Bronchial smooth muscle cell (primary cell): ENCODE measurements around the gene NFYA. TPM values are rescaled to one million over a fixed set of nuclear protein-coding genes. Genes with fewer than 3 reads are reported as not detected.

Experiments
- total RNA-seq: library from RNA; depleted of rRNA; stranded (reverse); fragments of >200 nt; gene quantifications from 2 replicates; pipeline ENCODE4 v1.2.1, GENCODE V29; 2014

NFYA gene
- 11.2 and 13.2 TPM in 2 replicates for total RNA-seq

DNA sequence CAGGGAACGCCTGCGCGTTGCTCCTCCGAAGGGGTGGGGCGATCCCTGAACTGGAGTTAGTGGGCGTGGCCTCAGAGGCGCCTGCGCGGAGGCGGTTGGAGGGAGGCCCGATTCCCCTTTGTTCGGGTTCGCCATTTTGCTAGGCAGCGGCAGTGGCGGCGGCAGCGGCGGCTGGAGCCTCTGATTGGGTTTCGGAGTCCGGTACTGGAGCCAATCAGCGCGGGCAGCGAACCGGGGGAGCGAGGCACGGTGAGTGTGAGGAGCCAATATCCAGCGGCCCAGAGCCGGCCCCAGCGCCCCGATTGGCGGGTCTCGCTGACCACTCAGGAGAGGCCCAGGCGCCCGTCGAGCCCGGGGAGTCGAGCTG, at the start of gene NFYA:
TSS of gene NFYA (plus strand) at position 139 of the 367 bp plus-strand sequence. CDS start 6,116 bp downstream, outside the sequence.

DNA sequence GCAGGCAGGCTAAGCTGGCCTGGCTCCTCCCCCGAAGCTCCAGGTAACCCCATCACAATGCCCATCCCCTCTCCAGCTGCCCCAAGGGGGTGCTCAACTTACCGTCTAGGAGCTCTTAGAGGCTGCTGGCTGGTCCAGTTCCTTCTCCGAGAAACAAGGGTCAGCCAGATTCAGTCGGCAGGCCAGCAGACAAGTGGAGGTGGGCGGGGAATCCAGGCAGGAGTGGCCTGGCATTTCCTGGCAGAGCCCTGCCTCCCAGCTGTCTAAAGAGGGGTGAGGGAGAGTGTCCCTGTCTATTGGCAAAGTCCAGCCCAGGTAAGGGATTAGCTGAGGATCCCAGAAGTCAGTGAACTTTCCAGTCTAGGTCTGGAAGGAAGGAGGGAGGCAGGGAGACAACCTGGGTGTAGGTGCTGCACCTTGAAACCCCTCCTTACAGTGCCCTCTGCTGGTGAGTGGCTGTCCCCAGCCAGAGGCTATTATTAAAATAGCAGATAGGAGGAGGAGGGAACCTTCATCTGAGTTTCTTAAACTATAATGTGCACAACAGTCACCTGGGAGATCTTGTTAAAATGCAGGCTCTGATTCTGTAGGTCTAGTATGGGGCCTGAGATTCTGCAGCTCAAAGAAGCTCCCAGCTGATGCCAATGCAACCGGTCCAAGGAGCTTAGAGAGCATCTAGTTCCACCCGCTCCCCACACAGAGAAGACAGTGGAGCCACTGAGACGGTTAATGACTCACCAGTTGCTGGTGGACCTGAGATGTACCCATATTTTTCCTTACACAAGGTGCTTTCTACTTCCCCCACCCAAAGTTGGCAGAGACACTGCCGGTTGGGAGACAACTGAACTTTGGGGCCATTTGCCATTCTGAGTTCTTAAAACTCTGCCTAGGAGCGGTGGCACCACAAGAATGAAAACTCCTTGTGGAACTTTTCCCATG, 33.4 kb upstream of the NFYA start, which contains the start of gene UNC5CL:
TSS of gene UNC5CL (minus strand) at position 162 of the 939 bp plus-strand sequence. CDS start 4,147 bp downstream, outside the sequence.

DNA sequence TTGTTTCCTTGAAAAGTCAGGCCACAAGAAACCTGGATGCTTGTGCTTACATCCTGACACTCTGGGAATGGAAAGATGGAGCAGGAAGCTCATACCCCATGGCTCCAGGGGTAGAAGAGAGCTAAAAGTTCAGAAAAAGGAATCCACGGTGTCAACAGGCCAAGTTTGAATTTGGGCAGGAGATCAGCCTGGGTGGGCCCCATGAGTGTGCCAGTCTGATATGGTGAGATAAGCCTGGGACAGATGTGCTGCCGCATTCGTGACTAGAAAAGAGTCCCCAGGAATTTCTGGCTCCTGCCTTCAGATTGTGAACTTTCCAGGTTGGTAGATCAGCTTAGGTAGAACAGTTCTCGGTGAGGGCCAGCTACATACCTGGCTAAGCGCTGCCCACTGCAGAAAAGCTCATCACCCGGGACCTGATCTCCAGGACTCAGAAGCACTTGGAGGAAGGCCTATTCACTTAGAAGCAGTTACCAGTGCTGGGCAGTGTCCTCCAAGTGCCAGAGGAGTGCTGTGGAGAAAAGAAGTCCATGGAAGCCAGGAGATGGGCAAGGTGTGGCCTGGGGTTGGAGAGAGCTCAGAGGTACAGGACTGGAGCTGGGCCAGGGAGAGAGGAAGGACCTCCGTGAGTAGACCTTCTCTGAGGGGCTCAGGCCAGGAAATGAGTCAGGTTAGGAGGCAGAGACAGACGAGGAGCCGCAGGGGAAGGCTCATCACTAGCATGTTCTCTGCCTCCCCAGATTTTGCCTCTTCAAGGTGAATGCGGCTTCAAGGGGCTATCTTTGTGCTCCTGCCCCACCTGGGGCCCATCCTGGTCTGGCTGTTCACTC, 30.3 kb upstream of the NFYA start, which contains the start of gene TSPO2:
TSS of gene TSPO2 (plus strand) at position 242 of the 830 bp plus-strand sequence. CDS start at position 761, 519 bp downstream.

DNA sequence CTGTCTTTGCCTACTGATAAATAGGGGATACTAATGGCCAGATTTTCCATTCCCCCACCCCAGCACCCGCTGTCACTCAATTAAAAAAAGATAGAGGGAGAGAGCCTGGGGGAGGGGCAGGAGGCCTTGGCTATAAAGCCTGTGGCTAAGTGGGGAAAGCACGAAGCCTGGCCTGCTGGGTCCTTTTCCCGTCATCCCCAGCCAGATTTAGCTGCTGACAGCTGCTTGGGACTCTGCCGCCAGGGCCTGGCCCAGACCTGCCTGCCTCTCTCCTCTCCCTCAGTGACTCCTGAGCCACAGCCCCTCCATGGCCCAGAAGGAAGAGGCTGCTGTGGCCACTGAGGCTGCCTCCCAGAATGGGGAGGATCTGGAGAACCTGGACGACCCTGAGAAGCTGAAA, 19.7 kb upstream of the NFYA start, which contains the start of gene APOBEC2:
TSS of gene APOBEC2 (plus strand) at position 162 of the 400 bp plus-strand sequence. CDS start at position 308, 146 bp downstream.

DNA sequence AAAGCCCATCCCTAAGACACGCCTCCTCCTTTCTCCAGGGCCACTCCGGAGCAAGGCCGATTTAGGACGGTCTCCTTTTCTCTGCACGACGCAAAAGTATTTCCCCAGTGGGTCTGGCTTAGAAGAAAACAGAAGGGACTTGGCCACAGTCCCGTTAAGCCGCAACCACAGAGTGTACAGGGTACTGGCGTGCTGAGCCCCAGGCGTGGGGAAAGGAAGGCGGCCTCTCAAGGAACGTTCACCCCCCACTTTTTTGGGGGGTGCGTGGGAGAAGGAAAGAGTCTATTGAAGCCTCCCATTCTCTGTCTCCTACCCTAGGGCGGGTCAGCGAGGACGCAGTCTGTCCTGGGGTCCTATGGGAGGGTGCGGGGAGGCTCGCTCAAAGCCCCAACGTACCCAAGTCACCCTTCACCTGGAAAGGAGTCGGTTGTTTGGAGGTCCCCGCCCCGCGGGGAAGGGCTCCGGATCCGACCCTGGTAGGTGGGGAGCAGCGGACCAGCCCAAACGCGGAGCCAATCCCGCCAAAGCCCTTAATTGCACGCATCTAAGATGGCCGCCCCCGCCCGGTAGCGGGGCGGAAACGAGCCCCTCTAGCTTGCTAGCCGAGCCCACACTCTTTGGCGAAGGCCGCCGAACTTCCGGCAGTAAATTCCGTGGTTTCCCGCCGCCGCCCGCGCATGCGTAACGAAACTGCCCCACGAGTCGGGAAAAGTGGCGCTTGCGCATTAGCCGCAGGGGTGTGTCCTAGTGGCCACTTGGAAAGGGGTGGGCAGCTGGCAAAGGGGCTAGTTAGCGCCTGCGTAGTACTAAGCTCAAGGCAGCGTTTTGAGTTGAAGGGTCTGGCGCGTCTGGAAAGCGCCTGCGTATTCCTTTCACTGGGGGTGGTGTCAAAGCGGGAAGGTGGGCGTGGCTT, 595 bp upstream of the NFYA start, which contains the start of gene OARD1:
TSS of gene OARD1 (minus strand) at position 434 of the 913 bp plus-strand sequence. CDS start 722 bp downstream, outside the sequence.

Other genes starting within 250 kb of the NFYA start
- under 0.01 and 0.26 TPM in 2 replicates for gene UNC5CL, start 33.8 kb upstream of the NFYA start, total RNA-seq
- not detected in 2 replicates for gene TSPO2, start 30.5 kb upstream of the NFYA start, total RNA-seq
- gene APOBEC2, start 19.8 kb upstream of the NFYA start, total RNA-seq: not detected in 2 replicates
- gene OARD1, start 618 bp upstream of the NFYA start, total RNA-seq: 12.5 and 17.2 TPM in 2 replicates
- not detected in 2 replicates for gene TREML1, start 81.4 kb downstream of the NFYA start, total RNA-seq
- 0.09 TPM in 1 of 2 replicates, not detected in the other for gene TREM2, start 90.1 kb downstream of the NFYA start, total RNA-seq
- under 0.01 TPM in 1 of 2 replicates, not detected in the other for gene TREML2, start 128.2 kb downstream of the NFYA start, total RNA-seq
- gene TREML4, start 155.4 kb downstream of the NFYA start, total RNA-seq: not detected in 2 replicates
- 0.16 TPM in 1 of 2 replicates, not detected in the other for gene TREM1, start 213.7 kb downstream of the NFYA start, total RNA-seq